ENCODE data around the gene INIP. TPM values are rescaled to one million over a fixed set of nuclear protein-coding genes. Genes with fewer than 3 reads are reported as not detected.

The INIP gene
- total and polyA plus RNA-seq, 9 of the 15 experiments (the other 6 are each of a cell fraction or from before 2014, with no cell fraction given): 11.9 to 87.9 (median 37.3) TPM

DNA sequence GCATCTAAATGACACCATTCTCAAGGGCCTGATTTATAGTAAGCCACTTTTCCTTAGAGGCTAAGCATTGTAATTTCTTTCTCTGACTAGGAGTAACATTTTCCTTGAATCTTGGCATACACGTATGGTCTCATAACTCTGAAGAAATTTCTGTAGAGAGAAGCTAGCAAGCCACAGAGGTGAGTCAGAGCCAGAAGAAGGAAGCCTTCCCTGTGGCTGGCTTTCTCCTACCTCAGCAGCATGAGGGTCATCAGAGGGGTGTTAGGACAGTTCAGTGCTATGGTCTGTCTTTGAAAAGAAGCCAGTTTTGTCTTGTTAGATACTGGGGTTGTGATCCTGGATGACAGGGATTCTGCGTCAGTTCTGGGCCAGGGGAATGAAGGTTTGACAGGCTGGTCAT, 35.8 kb upstream of the INIP start (continued):
- TF ChIP-seq ELF4 (CRISPR knock-in tag; IDR thresholded peaks at IDR 0.05) (no peak), EP300 (IDR thresholded peaks at IDR 0.05; ENCODE audit: low read length) (no peak)

DNA sequence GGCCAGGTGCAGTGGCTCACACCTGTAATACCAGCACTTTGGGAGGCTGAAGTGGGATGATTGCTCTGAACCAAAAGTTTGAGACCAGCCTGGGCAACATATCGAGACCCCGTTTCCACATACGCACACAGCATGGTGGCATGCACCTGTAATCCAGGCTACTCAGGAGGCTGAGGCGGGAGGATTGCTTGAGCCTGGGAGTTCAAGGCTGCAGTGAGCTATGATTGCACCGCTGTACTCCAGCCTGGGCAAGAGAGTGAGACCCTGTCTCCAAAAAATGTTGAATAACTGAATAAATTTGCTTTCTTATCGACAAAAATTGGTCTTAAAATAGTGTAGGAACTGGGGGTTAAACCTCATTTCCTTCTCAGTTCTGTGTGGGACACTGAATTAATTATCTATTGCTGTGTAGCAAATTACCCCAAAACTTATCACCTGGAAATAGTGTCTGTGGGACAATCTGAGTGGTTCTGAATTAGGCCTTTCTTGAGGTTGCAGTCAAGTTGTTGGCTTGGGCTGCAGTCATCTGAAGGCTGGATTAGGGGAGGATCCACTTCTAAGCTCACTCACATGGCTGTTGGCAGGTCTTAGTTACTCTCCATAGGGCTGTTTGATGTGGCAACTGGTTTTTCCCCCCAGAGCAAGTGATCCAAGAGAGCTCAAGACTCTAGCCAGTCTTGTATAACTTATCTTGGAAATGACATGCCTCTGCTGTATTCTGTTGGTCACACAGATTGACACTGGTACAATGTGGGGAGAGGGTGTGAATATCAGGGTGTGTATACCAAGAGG, 34.6 kb upstream of the INIP start:
- H3K9ac ChIP-seq (ENCODE audit: insufficient read depth in 1 of 2, low read depth in 2 of 2, low read length in 2 of 2): no peak overlapping the region
- no peak overlapping the region for H3K27ac ChIP-seq (ENCODE audit: extremely low read depth, low read depth, low read length)
- H3K4me3 ChIP-seq: no peak overlapping the region
- TF ChIP-seq, protein P1, sequence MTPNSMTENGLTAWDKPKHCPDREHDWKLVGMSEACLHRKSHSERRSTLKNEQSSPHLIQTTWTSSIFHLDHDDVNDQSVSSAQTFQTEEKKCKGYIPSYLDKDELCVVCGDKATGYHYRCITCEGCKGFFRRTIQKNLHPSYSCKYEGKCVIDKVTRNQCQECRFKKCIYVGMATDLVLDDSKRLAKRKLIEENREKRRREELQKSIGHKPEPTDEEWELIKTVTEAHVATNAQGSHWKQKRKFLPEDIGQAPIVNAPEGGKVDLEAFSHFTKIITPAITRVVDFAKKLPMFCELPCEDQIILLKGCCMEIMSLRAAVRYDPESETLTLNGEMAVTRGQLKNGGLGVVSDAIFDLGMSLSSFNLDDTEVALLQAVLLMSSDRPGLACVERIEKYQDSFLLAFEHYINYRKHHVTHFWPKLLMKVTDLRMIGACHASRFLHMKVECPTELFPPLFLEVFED (CRISPR knock-in tag; conservative IDR thresholded peaks at IDR 0.05): no peak
- TF ChIP-seq ZNF121 (CRISPR knock-in tag; conservative IDR thresholded peaks at IDR 0.05): 0 out of 2 replicates have a peak, but pooled peaks have one; percentile 41
- TF ChIP-seq SMARCE1 (IDR thresholded peaks at IDR 0.05): no peak
- no peaks in the 10 kb centered on the region for H3K27me3 ChIP-seq (ENCODE audit: control insufficient read depth in 2 of 2, insufficient read depth in 2 of 2, low read length in 2 of 2)
- H3K9me1 ChIP-seq (ENCODE audit: control insufficient read depth, insufficient read depth, low read length): no peaks in the 10 kb centered on the region
- no peaks in the 10 kb centered on the region for H3K36me3 ChIP-seq (ENCODE audit: control insufficient read depth, insufficient read depth, low read length)
- 65% methylated on average over 6 of the region's 6 CpGs for WGBS (ENCODE audit: insufficient coverage, low coverage, missing lambda C conversion rate)
- no TSS peak for BruUV-seq (replicated peaks)
- POLR2A ChIA-PET: interaction anchor here (1.1 to 1.6 kb wide), 2 partner anchors 10 to 11 kb away, joined by 3 to 5 read pairs; no protein-coding TSS in a partner anchor
- H3K4me1 ChIP-seq (replicated peaks in 1 of 2; ENCODE audit: control insufficient read depth in 2 of 2, insufficient read depth in 2 of 2, low read length in 2 of 2): peaks cover 15 to 28% of the 10 kb centered on the region in 2 experiments
- H2AFZ ChIP-seq (ENCODE audit: low read depth, low read length): no peak overlapping the region
- FAIRE-seq: peak; percentile 40
- intact Hi-C loops (cut with micrococcal nuclease): no loop called here
- in situ Hi-C loops (cut with MboI): no loop called here
- no peaks in the 10 kb centered on the region; the same call in 1 of the 2 replicates for H4K20me1 ChIP-seq (replicated peaks; ENCODE audit: control insufficient read depth, insufficient read depth, low read length)
- H3K79me2 ChIP-seq (ENCODE audit: control insufficient read depth, insufficient read depth, low read length): peaks cover 16% of the 10 kb centered on the region; the same call in 2 of the 3 replicates
- CTCF ChIA-PET (ENCODE audit: low intra/inter-chr PET ratio): no interaction called here
- H3K4me2 ChIP-seq (ENCODE audit: insufficient read depth, low read length): no peak overlapping the region
- no peak for ATAC-seq
- no peaks in the 10 kb centered on the region for H3K9me3 ChIP-seq (replicated peaks; ENCODE audit: control insufficient read depth, insufficient read depth, low read depth, low read length)
- DNase-seq (ENCODE audit: extremely low read depth in 1 of 4, low spot score in 3 of 4): no peak
